Stimulated activated CD8-positive, alpha-beta memory T cell treated with anti-CD3 and anti-CD28 coated beads, Interleukin-12 subunit alpha, Interleukin-12 subunit beta, amount 100 ng/mL, for 24 hours (primary cell): ENCODE data around the gene PLD4.

Experiments used
- DNase-seq: peaks from one replicate; pipeline ENCODE4 v3.0.0-alpha.2; 2020; ENCODE audit errors: extremely low read depth

Gene PLD4

GRCh38 chr14:104974146-104974541, 49.5 kb downstream of the PLD4 start:
- DNase-seq: no peak

- DNase-seq: no peak
Observed at GRCh38 chr14:104974665-104975390, 50.1 kb downstream of the PLD4 start.

GRCh38 chr14:104975481-104976197, 51.0 kb downstream of the PLD4 start:
- DNase-seq: no peak

GRCh38 chr14:104976198-104977007, 51.7 kb downstream of the PLD4 start:
- DNase-seq: peak; percentile 59

GRCh38 chr14:104977008-104977680, 52.5 kb downstream of the PLD4 start:
- DNase-seq: no peak

GRCh38 chr14:104977681-104978653, 53.3 kb downstream of the PLD4 start, which contains the start of gene AHNAK2:
Gene AHNAK2 (minus strand): TSS chr14:104978374. CDS start chr14:104978237, 137 bp downstream.
- DNase-seq: peak; percentile 27

DNA sequence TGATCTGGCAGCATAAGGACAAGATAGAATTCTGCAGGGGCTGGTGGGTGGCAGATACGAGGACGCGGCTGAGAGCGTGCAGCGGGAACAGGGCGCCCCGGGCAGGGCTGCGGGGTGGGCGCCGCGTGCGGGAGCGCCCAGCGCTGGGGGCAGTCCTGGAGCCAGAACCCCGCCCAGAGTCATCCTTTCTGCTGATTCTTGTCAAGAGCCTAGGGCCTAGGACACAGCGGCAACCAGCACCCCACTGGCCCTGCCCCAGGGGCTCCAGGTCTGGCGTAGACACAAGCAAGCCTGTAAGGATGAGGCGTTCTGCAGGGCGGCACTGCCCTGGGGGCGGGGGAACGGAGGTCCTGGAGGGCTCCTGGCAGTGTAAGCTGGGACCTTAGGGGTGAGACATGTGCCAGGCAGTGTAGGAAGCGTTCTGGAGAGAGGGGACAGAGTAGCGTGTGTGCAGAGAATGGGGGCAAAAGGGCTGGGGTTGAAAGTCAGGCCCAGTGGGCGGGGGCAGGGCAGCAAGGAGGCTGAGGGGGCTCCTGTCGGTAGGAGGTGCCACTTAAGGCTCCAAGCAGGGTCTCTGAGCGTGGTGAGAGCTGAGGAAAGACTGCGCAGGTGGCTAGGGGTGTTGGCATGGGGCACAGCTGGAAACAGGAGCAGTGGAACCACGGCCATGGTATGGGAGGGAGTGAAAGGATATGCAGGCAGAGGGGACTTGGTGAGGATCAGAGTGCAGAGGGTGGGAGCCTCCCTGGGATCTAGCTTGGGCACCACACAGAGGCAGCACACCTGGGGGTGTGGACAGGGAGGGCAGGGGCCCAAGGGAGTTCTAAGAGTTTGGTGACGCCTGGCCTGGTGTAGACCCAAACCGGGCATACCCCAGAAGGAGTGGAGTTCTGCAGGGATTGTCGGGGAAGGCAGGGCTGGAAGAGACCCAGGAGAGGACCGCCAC, 54.3 kb downstream of the PLD4 start:
- no peak for DNase-seq

GRCh38 chr14:104979758-104980610, 55.3 kb downstream of the PLD4 start:
- DNase-seq: no peak

DNA sequence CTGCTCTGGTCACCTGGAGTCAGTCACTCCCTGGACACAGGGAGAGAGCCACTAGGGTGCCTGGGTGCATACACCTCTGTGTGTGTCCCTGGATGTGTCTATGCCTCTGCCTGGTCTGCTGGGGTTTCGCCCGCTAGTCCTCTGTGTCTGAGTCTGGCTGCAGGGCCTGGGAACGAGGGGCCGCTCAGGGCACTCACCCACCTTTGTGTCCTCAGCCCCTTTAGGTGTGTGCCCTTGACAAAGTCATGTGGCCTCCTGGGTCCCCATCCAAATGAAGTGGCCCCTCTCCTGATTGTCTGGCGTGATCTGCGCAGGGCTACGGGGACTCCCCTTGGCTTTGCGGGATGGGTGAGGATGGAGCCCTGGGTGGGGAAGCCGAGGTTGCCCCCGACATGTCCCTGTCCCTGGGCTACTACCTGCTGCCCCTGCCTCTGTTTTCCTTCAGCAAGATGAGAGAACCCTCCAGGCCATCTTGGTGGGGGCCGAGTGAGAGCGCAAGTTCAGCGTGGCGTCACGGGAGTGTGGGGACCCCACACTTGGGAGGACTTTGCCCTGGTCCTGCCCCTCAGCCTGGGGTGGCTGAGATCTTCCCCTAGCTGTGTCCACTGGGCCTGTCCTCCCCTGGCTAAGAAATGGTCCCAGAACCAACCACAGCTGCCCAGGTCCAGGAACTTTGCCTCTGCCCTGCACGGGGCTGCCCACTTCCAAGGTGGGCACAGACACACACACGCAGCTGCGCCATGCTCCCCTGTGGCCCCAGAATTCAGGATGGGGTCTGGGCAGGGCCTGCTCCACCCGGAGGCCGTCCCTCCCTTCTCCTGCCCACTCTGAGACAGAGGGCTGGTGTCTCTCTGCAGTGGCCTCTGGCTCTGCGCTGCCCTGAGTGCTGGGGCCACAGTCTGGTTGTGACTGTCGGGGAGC, 56.2 kb downstream of the PLD4 start:
- DNase-seq: no peak

- no peak for DNase-seq
Observed at GRCh38 chr14:104981699-104982541, 57.2 kb downstream of the PLD4 start.

DNA sequence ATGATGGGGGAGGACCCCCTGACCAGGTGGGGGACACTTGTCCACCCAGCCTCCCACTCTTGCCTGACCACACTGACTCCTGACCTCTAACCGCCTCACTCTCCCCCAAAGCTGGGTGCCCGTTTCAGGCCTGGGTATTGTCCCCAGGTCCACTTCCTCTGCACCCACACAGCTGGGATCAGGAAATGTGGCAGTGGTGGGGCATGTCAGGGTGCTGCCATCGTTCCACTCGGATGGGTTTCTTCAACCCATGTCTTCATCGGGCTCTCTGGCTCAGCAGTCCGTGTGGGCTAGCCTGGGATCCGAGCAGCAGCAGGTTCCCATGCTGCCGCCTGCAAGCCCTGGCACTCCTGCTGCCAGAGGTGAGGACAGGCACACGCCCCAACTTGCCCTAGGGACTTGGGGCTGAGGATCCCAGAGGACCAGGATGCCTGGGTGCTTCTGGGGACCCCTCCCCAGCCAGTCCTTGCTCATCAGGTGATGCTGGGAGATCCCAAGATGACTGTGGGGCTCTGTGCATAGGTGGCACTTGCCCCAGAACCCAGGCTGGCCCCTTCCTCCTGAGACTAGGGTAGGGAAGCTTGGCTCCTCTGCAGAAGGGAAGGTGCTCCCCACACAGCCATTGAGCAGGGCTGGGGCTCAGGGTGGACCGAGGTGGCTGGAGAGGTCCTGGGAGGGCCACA, 58.0 kb downstream of the PLD4 start:
- no peak for DNase-seq
